ENCODE measurements around the gene PDE1C.

The PDE1C gene

GRCh38 chr7:31919678-31920369 is 150.4 kb downstream of the PDE1C start:
- Histone ChIP-seq H3K9ac (ENCODE audit: low read length in 5 of 5) (no peak overlapping the region), H3K27me3 (ENCODE audit: control insufficient read depth in 5 of 5, insufficient read depth in 4 of 5, low read length in 5 of 5) (no peaks in the 10 kb centered on the region), H3K9me3 (ENCODE audit: control insufficient read depth in 5 of 5, low read length in 5 of 5) (no peaks in the 10 kb centered on the region), H3K27ac (ENCODE audit: low read depth, low read length) (no peak overlapping the region), H3K4me3 (ENCODE audit: low read depth in 1 of 5, low read length in 5 of 5) (no peak overlapping the region), H3K4me1 (ENCODE audit: control insufficient read depth in 5 of 5, insufficient read depth in 5 of 5, low read length in 5 of 5) (no peaks in the 10 kb centered on the region), H3K36me3 (ENCODE audit: control insufficient read depth in 5 of 5, insufficient read depth in 5 of 5, low read length in 5 of 5) (no peaks in the 10 kb centered on the region)

- Histone ChIP-seq H3K27me3 (ENCODE audit: control insufficient read depth in 5 of 5, insufficient read depth in 4 of 5, low read length in 5 of 5) (no peaks in the 10 kb centered on the region), H3K9ac (ENCODE audit: low read length in 5 of 5) (no peak overlapping the region), H3K4me3 (ENCODE audit: low read depth in 1 of 5, low read length in 5 of 5) (no peak overlapping the region), H3K36me3 (ENCODE audit: control insufficient read depth in 5 of 5, insufficient read depth in 5 of 5, low read length in 5 of 5) (no peaks in the 10 kb centered on the region), H3K4me1 (ENCODE audit: control insufficient read depth in 5 of 5, insufficient read depth in 5 of 5, low read length in 5 of 5) (no peaks in the 10 kb centered on the region), H3K9me3 (ENCODE audit: control insufficient read depth in 5 of 5, low read length in 5 of 5) (no peaks in the 10 kb centered on the region), H3K27ac (ENCODE audit: low read depth, low read length) (no peak overlapping the region)
Measured at GRCh38 chr7:31918706-31919393, 151.4 kb downstream of the PDE1C start.

- Histone ChIP-seq H3K9ac (ENCODE audit: low read length in 5 of 5) (no peak overlapping the region), H3K27ac (ENCODE audit: low read depth, low read length) (no peak overlapping the region), H3K27me3 (ENCODE audit: control insufficient read depth in 5 of 5, insufficient read depth in 4 of 5, low read length in 5 of 5) (no peaks in the 10 kb centered on the region), H3K9me3 (ENCODE audit: control insufficient read depth in 5 of 5, low read length in 5 of 5) (no peaks in the 10 kb centered on the region), H3K4me1 (ENCODE audit: control insufficient read depth in 5 of 5, insufficient read depth in 5 of 5, low read length in 5 of 5) (no peaks in the 10 kb centered on the region), H3K4me3 (ENCODE audit: low read depth in 1 of 5, low read length in 5 of 5) (no peak overlapping the region), H3K36me3 (ENCODE audit: control insufficient read depth in 5 of 5, insufficient read depth in 5 of 5, low read length in 5 of 5) (no peaks in the 10 kb centered on the region)
Measured at GRCh38 chr7:31917256-31917655, 153.0 kb downstream of the PDE1C start.

GRCh38 chr7:31910191-31910590 is 160.0 kb downstream of the PDE1C start:
- Histone ChIP-seq H3K4me3 (ENCODE audit: low read depth in 1 of 5, low read length in 5 of 5) (no peak overlapping the region), H3K9me3 (ENCODE audit: control insufficient read depth in 5 of 5, low read length in 5 of 5) (no peaks in the 10 kb centered on the region), H3K27me3 (ENCODE audit: control insufficient read depth in 5 of 5, insufficient read depth in 4 of 5, low read length in 5 of 5) (no peaks in the 10 kb centered on the region), H3K27ac (ENCODE audit: low read depth, low read length) (no peak overlapping the region), H3K9ac (ENCODE audit: low read length in 5 of 5) (no peak overlapping the region), H3K4me1 (ENCODE audit: control insufficient read depth in 5 of 5, insufficient read depth in 5 of 5, low read length in 5 of 5) (no peaks in the 10 kb centered on the region), H3K36me3 (ENCODE audit: control insufficient read depth in 5 of 5, insufficient read depth in 5 of 5, low read length in 5 of 5) (no peaks in the 10 kb centered on the region)

- Histone ChIP-seq H3K36me3 (ENCODE audit: control insufficient read depth in 5 of 5, insufficient read depth in 5 of 5, low read length in 5 of 5) (no peaks in the 10 kb centered on the region), H3K27me3 (ENCODE audit: control insufficient read depth in 5 of 5, insufficient read depth in 4 of 5, low read length in 5 of 5) (no peaks in the 10 kb centered on the region), H3K9ac (ENCODE audit: low read length in 5 of 5) (no peak overlapping the region), H3K4me1 (ENCODE audit: control insufficient read depth in 5 of 5, insufficient read depth in 5 of 5, low read length in 5 of 5) (no peaks in the 10 kb centered on the region), H3K27ac (ENCODE audit: low read depth, low read length) (no peak overlapping the region), H3K4me3 (ENCODE audit: low read depth in 1 of 5, low read length in 5 of 5) (no peak overlapping the region), H3K9me3 (ENCODE audit: control insufficient read depth in 5 of 5, low read length in 5 of 5) (no peaks in the 10 kb centered on the region)
Measured at GRCh38 chr7:31906479-31907171, 163.6 kb downstream of the PDE1C start.

- Histone ChIP-seq H3K27me3 (ENCODE audit: control insufficient read depth in 5 of 5, insufficient read depth in 4 of 5, low read length in 5 of 5) (peaks cover 0 to 3% (median 0%) of the 10 kb centered on the region in 5 donors), H3K36me3 (ENCODE audit: control insufficient read depth in 5 of 5, insufficient read depth in 5 of 5, low read length in 5 of 5) (no peaks in the 10 kb centered on the region), H3K27ac (ENCODE audit: low read depth, low read length) (no peak overlapping the region), H3K9me3 (ENCODE audit: control insufficient read depth in 5 of 5, low read length in 5 of 5) (no peaks in the 10 kb centered on the region), H3K9ac (ENCODE audit: low read length in 5 of 5) (no peak overlapping the region), H3K4me3 (ENCODE audit: low read depth in 1 of 5, low read length in 5 of 5) (no peak overlapping the region), H3K4me1 (ENCODE audit: control insufficient read depth in 5 of 5, insufficient read depth in 5 of 5, low read length in 5 of 5) (no peaks in the 10 kb centered on the region)
Measured at GRCh38 chr7:31903962-31904361, 166.2 kb downstream of the PDE1C start.

GRCh38 chr7:31899356-31899927 is 170.8 kb downstream of the PDE1C start:
- no peaks in the 10 kb centered on the region for H3K36me3 ChIP-seq (ENCODE audit: control insufficient read depth in 5 of 5, insufficient read depth in 5 of 5, low read length in 5 of 5)
- no peak overlapping the region for H3K4me3 ChIP-seq (ENCODE audit: low read depth in 1 of 5, low read length in 5 of 5)
- H3K4me1 ChIP-seq (ENCODE audit: control insufficient read depth in 5 of 5, insufficient read depth in 5 of 5, low read length in 5 of 5): peaks cover 0 to 5% (median 0%) of the 10 kb centered on the region in 5 donors
- H3K9ac ChIP-seq (ENCODE audit: low read length in 5 of 5): no peak overlapping the region
- no peak overlapping the region for H3K27ac ChIP-seq (ENCODE audit: low read depth, low read length)
- no peaks in the 10 kb centered on the region for H3K9me3 ChIP-seq (ENCODE audit: control insufficient read depth in 5 of 5, low read length in 5 of 5)
- H3K27me3 ChIP-seq (ENCODE audit: control insufficient read depth in 5 of 5, insufficient read depth in 4 of 5, low read length in 5 of 5): peaks cover 0 to 3% (median 0%) of the 10 kb centered on the region in 5 donors

- no peak overlapping the region for H3K9ac ChIP-seq (ENCODE audit: low read length in 5 of 5)
- H3K4me1 ChIP-seq (ENCODE audit: control insufficient read depth in 5 of 5, insufficient read depth in 5 of 5, low read length in 5 of 5): peaks cover 0 to 5% (median 0%) of the 10 kb centered on the region in 5 donors
- no peaks in the 10 kb centered on the region for H3K36me3 ChIP-seq (ENCODE audit: control insufficient read depth in 5 of 5, insufficient read depth in 5 of 5, low read length in 5 of 5)
- H3K27me3 ChIP-seq (ENCODE audit: control insufficient read depth in 5 of 5, insufficient read depth in 4 of 5, low read length in 5 of 5): peaks cover 0 to 3% (median 0%) of the 10 kb centered on the region in 5 donors
- no peak overlapping the region for H3K27ac ChIP-seq (ENCODE audit: low read depth, low read length)
- H3K4me3 ChIP-seq (ENCODE audit: low read depth in 1 of 5, low read length in 5 of 5): no peak overlapping the region
- no peaks in the 10 kb centered on the region for H3K9me3 ChIP-seq (ENCODE audit: control insufficient read depth in 5 of 5, low read length in 5 of 5)
Measured at GRCh38 chr7:31896925-31897324, 173.3 kb downstream of the PDE1C start.

- Histone ChIP-seq H3K9me3 (ENCODE audit: control insufficient read depth in 5 of 5, low read length in 5 of 5) (no peaks in the 10 kb centered on the region), H3K4me3 (ENCODE audit: low read depth in 1 of 5, low read length in 5 of 5) (no peak overlapping the region), H3K27me3 (ENCODE audit: control insufficient read depth in 5 of 5, insufficient read depth in 4 of 5, low read length in 5 of 5) (peaks cover 0 to 3% (median 0%) of the 10 kb centered on the region in 5 donors), H3K9ac (ENCODE audit: low read length in 5 of 5) (no peak overlapping the region), H3K27ac (ENCODE audit: low read depth, low read length) (no peak overlapping the region), H3K4me1 (ENCODE audit: control insufficient read depth in 5 of 5, insufficient read depth in 5 of 5, low read length in 5 of 5) (peaks cover 0 to 9% (median 0%) of the 10 kb centered on the region in 5 donors), H3K36me3 (ENCODE audit: control insufficient read depth in 5 of 5, insufficient read depth in 5 of 5, low read length in 5 of 5) (no peaks in the 10 kb centered on the region)
Measured at GRCh38 chr7:31894308-31894707, 175.9 kb downstream of the PDE1C start.

- H3K27me3 ChIP-seq (ENCODE audit: control insufficient read depth in 5 of 5, insufficient read depth in 4 of 5, low read length in 5 of 5): no peaks in the 10 kb centered on the region
- no peaks in the 10 kb centered on the region for H3K36me3 ChIP-seq (ENCODE audit: control insufficient read depth in 5 of 5, insufficient read depth in 5 of 5, low read length in 5 of 5)
- no peak overlapping the region for H3K9ac ChIP-seq (ENCODE audit: low read length in 5 of 5)
- peaks cover 0 to 9% (median 0%) of the 10 kb centered on the region in 5 donors for H3K4me1 ChIP-seq (ENCODE audit: control insufficient read depth in 5 of 5, insufficient read depth in 5 of 5, low read length in 5 of 5)
- no peak overlapping the region for H3K27ac ChIP-seq (ENCODE audit: low read depth, low read length)
- no peak overlapping the region for H3K4me3 ChIP-seq (ENCODE audit: low read depth in 1 of 5, low read length in 5 of 5)
- no peaks in the 10 kb centered on the region for H3K9me3 ChIP-seq (ENCODE audit: control insufficient read depth in 5 of 5, low read length in 5 of 5)
Measured at GRCh38 chr7:31893365-31893764, 176.8 kb downstream of the PDE1C start.
